Mesendoderm (in vitro differentiated cells): Measurements from ENCODE around the gene RRM1. TPM values are rescaled to one million over a fixed set of nuclear protein-coding genes. Genes with fewer than 3 reads are reported as not detected.

Source experiments
- DNase-seq: peaks from one replicate; pipeline ENCODE4 v3.0.0; 2013
- H2AK5ac ChIP-seq: 2 replicates; pipeline ENCODE4 v1.6.1; 2013; ENCODE audit warnings: low read length, inconsistent platforms
- H2BK120ac ChIP-seq: 2 replicates; pipeline ENCODE4 v1.6.1; 2013; ENCODE audit warnings: low read depth, mild to moderate bottlenecking, low read length, moderate library complexity, mixed read lengths
- H2BK15ac ChIP-seq: replicated peaks from 2 replicates; pipeline ENCODE4 v1.6.1; 2013; ENCODE audit warnings: low read depth, mild to moderate bottlenecking, moderate library complexity
- H2BK5ac ChIP-seq: 2 replicates; pipeline ENCODE4 v1.6.1; 2013; ENCODE audit warnings: low read length, inconsistent platforms
- H3K18ac ChIP-seq: 2 replicates; pipeline ENCODE4 v1.6.1; 2013; ENCODE audit warnings: mild to moderate bottlenecking, low read length, mixed read lengths
- H3K23ac ChIP-seq: one replicate; pipeline ENCODE4 v1.6.1; 2013; ENCODE audit warnings: low read length
- H3K27ac ChIP-seq: 2 replicates; pipeline ENCODE4 v1.5.1; 2013; ENCODE audit warnings: low read depth, mild to moderate bottlenecking, inconsistent platforms, low read length, moderate library complexity
- H3K27me3 ChIP-seq: 2 replicates; pipeline ENCODE4 v1.6.1; 2013; ENCODE audit warnings: low read length, control low read depth, mild to moderate bottlenecking, inconsistent platforms; ENCODE audit not compliant: insufficient read depth, poor library complexity
- H3K36me3 ChIP-seq: 2 replicates; pipeline ENCODE4 v1.6.1; 2013; ENCODE audit warnings: low read length, inconsistent platforms; ENCODE audit not compliant: control insufficient read depth, insufficient read depth
- H3K4ac ChIP-seq: one replicate; pipeline ENCODE4 v1.6.1; 2013; ENCODE audit warnings: low read depth, mild to moderate bottlenecking, low read length, moderate library complexity
- H3K4me1 ChIP-seq: 2 replicates; pipeline ENCODE4 v1.6.1; 2013; ENCODE audit warnings: low read depth, low read length, inconsistent platforms; ENCODE audit not compliant: control insufficient read depth
- H3K4me2 ChIP-seq: 2 replicates; pipeline ENCODE4 v1.6.1; 2013; ENCODE audit warnings: low read length
- H3K4me3 ChIP-seq: 2 replicates; pipeline ENCODE4 v1.5.1; 2013; ENCODE audit warnings: mild to moderate bottlenecking, low read length
- H3K56ac ChIP-seq: one replicate; pipeline ENCODE4 v1.6.1; 2013; ENCODE audit warnings: low read length
- H3K79me1 ChIP-seq: 2 replicates; pipeline ENCODE4 v1.6.1; 2013; ENCODE audit warnings: low read length, inconsistent platforms
- H3K79me2 ChIP-seq: 2 replicates; pipeline ENCODE4 v1.6.1; 2013; ENCODE audit warnings: mild to moderate bottlenecking, low read length; ENCODE audit not compliant: control insufficient read depth, insufficient read depth
- H3K9ac ChIP-seq: 2 replicates; pipeline ENCODE4 v1.6.1; 2013; ENCODE audit warnings: low read length, inconsistent platforms
- H4K5ac ChIP-seq: one replicate; pipeline ENCODE4 v1.6.1; 2013; ENCODE audit warnings: low read length
- H4K8ac ChIP-seq: one replicate; pipeline ENCODE4 v1.6.1; 2013; ENCODE audit warnings: low read depth, mild to moderate bottlenecking, control low read depth, low read length, moderate library complexity
- WGBS: extraction: QIAGEN DNeasy Blood & Tissue Kit; methylation state at CpG from one replicate; pipeline ENCODE4 v1.1.7; 2013; ENCODE audit warnings: low lambda C conversion rate, missing lambda C conversion rate; ENCODE audit not compliant: insufficient coverage; ENCODE audit errors: extremely low coverage; 5-methylcytosine and 5-hydroxymethylcytosine counted together
- polyA plus RNA-seq, 2 experiments: library from polyadenylated mRNA; stranded (reverse); fragments of 200-250 nt; gene quantifications; one replicate each; pipeline ENCODE4 v1.2.3, GENCODE V29; 2013

The RRM1 gene
- polyA plus RNA-seq (2013, experiment 1 of 2), result 76.0 TPM
- 75.9 TPM for polyA plus RNA-seq (2013, experiment 2 of 2)

DNA sequence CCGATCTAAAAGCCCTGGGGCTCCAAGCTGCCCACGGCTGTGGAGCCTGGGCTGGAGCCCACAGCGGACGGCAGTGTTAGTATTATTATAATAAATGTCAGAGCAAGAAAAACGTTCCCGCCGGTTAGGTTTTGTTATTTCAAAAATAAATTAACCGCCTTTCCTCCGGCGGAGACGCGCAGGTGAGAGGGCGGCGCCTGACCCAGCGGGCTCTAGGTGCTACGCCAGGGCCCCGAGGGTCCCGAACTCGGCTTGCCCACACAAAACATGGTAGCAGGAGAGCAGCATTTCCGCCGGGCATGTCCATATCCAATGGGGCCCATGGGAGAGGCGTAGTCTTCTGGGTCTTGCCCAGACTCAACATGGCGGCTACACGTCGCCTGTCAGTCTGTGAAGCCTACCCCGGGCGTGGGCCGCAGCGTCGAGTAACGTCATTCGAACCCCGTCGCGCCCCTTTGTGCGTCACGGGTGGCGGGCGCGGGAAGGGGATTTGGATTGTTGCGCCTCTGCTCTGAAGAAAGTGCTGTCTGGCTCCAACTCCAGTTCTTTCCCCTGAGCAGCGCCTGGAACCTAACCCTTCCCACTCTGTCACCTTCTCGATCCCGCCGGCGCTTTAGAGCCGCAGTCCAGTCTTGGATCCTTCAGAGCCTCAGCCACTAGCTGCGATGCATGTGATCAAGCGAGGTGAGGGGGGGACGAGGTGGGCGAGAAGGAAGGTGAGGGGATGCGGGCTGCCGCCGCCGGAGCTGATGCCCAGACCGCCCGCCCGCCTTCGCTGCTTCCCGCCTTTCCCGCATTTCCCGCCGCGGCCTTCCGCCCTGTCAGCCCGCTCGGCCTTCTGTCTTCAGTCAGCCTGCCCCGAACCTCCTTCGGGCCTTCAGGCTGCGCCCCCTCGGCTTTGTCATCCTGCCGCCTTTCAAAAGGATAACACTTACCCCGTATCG lies at the start of gene RRM1:
RRM1 (plus strand) TSS at position 452 of the 944 bp plus-strand sequence; CDS start at position 666, 214 bp downstream.
- H3K18ac ChIP-seq, result peak within 1 kb of the TSS; percentile 92

DNA sequence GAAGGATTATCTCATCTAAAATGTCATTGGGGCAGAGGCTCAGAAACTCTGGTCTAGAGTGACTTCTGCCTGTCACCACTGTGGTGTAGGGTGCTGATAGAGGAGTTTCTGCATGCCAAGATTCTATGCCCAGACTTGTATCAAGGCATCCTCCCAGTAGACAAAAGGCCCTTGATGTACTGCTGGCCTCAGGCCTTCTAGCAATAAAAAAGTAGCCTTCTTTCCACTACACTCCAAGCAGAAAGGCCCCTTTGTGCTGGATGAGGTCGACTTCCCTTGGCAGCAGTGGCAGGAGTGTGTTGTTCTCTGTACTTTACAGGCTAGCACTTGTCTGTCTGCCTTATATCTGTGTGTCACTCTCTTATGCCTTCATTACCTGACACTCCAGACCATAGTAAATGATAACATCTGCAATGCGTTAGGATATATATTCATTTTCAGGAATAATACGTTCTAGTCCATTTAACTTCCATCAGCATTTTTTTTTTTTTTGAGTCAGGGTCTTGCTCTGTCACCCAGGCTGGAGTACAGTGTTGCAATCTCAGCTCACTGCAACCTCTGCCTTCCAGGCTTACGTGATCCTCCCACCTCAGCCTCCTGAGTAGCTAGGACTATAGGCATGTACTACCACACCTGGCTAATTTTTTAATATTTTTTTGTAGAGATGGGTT lies 49.5 kb upstream of the RRM1 start:
- H3K79me2 ChIP-seq, result no peaks in the 10 kb centered on the region

More for the DNA sequence above, at the start of gene RRM1:
- WGBS, result no CpG with 5 or more reads among the region's 74 CpGs
- H2AK5ac ChIP-seq, result no peak within 1 kb of the TSS
- no peak within 1 kb of the TSS for H2BK120ac ChIP-seq
- H3K79me2 ChIP-seq, result peaks cover 16% of the 10 kb centered on the region
- H2BK15ac ChIP-seq, result no peak within 1 kb of the TSS
- H3K4me3 ChIP-seq, result peak within 1 kb of the TSS; percentile 89
- peak within 1 kb of the TSS; percentile 98 for H3K56ac ChIP-seq
- peak within 1 kb of the TSS; percentile 88 for H3K27ac ChIP-seq
- peaks cover 10% of the 10 kb centered on the region for H3K79me1 ChIP-seq
- H4K5ac ChIP-seq, result peak within 1 kb of the TSS; percentile 26
- peak within 1 kb of the TSS; percentile 97 for H3K9ac ChIP-seq
- DNase-seq, result peak; percentile 99
- no peaks in the 10 kb centered on the region for H3K27me3 ChIP-seq
- no peaks in the 10 kb centered on the region for H3K36me3 ChIP-seq
- peak within 1 kb of the TSS; percentile 31 for H4K8ac ChIP-seq
- peak within 1 kb of the TSS; percentile 49 for H3K4ac ChIP-seq
- peak within 1 kb of the TSS; percentile 97 for H3K4me2 ChIP-seq
- peak within 1 kb of the TSS; percentile 91 for H3K23ac ChIP-seq
- H2BK5ac ChIP-seq, result peak within 1 kb of the TSS; percentile 73
- H3K4me1 ChIP-seq, result peaks cover 5% of the 10 kb centered on the region

DNA sequence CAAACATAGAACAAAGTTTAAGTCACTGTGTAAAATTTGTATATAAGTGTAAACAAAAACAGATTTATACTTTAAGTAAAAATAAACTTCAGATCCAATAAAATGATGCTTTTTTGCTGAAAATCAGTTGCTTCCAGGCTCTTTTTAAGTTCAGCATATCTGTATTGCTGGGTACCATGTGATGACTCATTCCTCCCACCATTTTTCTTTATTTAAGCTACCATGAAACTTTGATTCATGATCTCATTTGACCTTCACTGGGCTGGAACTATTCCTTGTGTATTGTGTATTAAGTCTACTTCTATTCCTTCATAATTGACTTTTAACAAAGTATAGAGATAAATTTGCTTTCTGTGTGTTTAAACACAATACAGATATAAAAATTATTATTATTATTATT lies 46.3 kb upstream of the RRM1 start:
- no peak overlapping the region for H3K23ac ChIP-seq
- no peak overlapping the region for H3K56ac ChIP-seq
- no peak overlapping the region for H3K4ac ChIP-seq
- H3K4me1 ChIP-seq, result no peaks in the 10 kb centered on the region
- H2BK15ac ChIP-seq, result no peak overlapping the region
- no peaks in the 10 kb centered on the region for H3K79me1 ChIP-seq
- H2BK5ac ChIP-seq, result no peak overlapping the region
- H3K36me3 ChIP-seq, result no peaks in the 10 kb centered on the region
- H3K9ac ChIP-seq, result no peak overlapping the region
- no peak overlapping the region for H3K4me2 ChIP-seq
- H4K8ac ChIP-seq, result no peak overlapping the region
- H4K5ac ChIP-seq, result no peak overlapping the region
- no peaks in the 10 kb centered on the region for H3K79me2 ChIP-seq
- H3K27me3 ChIP-seq, result no peaks in the 10 kb centered on the region
- no peak overlapping the region for H2BK120ac ChIP-seq
- no peak overlapping the region for H3K27ac ChIP-seq
- no peak for DNase-seq
- no peak overlapping the region for H2AK5ac ChIP-seq
- no peak overlapping the region for H3K4me3 ChIP-seq
- no peak overlapping the region for H3K18ac ChIP-seq

More for the DNA sequence above, 49.5 kb upstream of the RRM1 start:
- Histone ChIP-seq H3K79me1 (no peaks in the 10 kb centered on the region), H3K9ac (no peak overlapping the region), H3K4me1 (no peaks in the 10 kb centered on the region), H4K5ac (no peak overlapping the region), H3K4me3 (no peak overlapping the region), H3K23ac (no peak overlapping the region), H3K27me3 (no peaks in the 10 kb centered on the region), H2BK120ac (no peak overlapping the region), H3K4me2 (no peak overlapping the region), H4K8ac (no peak overlapping the region), H3K56ac (no peak overlapping the region), H2BK15ac (no peak overlapping the region), H3K36me3 (no peaks in the 10 kb centered on the region), H2BK5ac (no peak overlapping the region), H3K18ac (no peak overlapping the region), H3K4ac (no peak overlapping the region), H3K27ac (no peak overlapping the region), H2AK5ac (no peak overlapping the region)
- no peak for DNase-seq
- WGBS, result no CpG with 5 or more reads among the region's 4 CpGs

DNA sequence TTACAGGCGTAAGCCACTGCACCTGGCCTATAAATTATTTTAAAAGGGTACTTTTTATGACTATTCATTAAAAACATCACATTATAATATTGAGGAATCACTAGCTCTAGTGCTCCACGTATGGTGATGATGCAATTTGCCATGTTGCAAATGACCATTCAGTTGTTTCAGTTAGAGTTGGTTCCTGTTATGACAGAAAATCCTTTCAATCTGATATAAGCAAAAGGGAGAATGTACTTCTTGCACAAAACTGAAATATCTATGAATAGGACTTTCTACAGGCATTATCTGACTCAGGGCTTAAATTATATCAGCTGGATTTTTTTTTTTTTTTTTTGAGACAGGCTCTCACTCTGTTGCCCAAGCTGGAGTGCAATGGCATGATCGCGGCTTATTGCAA lies 45.6 kb upstream of the RRM1 start:
- no peak for DNase-seq
- H3K27ac ChIP-seq, result no peak overlapping the region
- no peaks in the 10 kb centered on the region for H3K79me2 ChIP-seq
- no peak overlapping the region for H4K5ac ChIP-seq
- H3K4me1 ChIP-seq, result no peaks in the 10 kb centered on the region
- H3K9ac ChIP-seq, result no peak overlapping the region
- no peaks in the 10 kb centered on the region for H3K79me1 ChIP-seq
- H2BK5ac ChIP-seq, result no peak overlapping the region
- H3K4me2 ChIP-seq, result no peak overlapping the region
- no peaks in the 10 kb centered on the region for H3K36me3 ChIP-seq
- H3K4ac ChIP-seq, result no peak overlapping the region
- H2AK5ac ChIP-seq, result no peak overlapping the region
- H3K27me3 ChIP-seq, result no peaks in the 10 kb centered on the region
- no peak overlapping the region for H3K23ac ChIP-seq
- no peak overlapping the region for H2BK15ac ChIP-seq
- no peak overlapping the region for H3K4me3 ChIP-seq
- no CpG with 5 or more reads among the region's 4 CpGs for WGBS
- H3K56ac ChIP-seq, result no peak overlapping the region
- H3K18ac ChIP-seq, result no peak overlapping the region
- no peak overlapping the region for H2BK120ac ChIP-seq
- no peak overlapping the region for H4K8ac ChIP-seq

DNA sequence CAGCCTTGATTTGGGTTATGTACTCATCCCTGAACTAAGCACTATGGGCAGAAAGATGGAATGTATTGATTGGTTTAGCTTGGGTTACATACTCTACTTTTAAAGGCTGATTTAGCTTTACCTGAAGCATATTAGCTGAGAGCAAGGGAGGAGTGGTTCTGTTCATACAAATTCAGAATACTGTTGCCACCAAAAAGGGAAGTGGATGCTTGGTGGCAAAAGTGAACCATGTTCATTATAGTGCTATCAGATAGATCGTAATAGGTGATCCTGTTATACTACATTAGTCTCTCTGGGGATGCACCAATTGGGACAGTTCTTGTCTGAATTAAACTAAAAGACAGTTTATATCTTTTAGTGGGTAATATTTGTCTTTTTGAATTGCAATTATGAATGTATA lies 44.5 kb upstream of the RRM1 start:
- Histone ChIP-seq H3K4ac (no peak overlapping the region), H3K4me3 (no peak overlapping the region), H3K56ac (no peak overlapping the region), H2BK15ac (no peak overlapping the region), H3K79me1 (no peaks in the 10 kb centered on the region), H3K79me2 (no peaks in the 10 kb centered on the region), H2AK5ac (no peak overlapping the region), H3K23ac (no peak overlapping the region), H2BK5ac (no peak overlapping the region), H3K4me1 (no peaks in the 10 kb centered on the region), H3K4me2 (no peak overlapping the region), H3K18ac (no peak overlapping the region), H3K36me3 (no peaks in the 10 kb centered on the region), H4K5ac (no peak overlapping the region), H3K27me3 (no peaks in the 10 kb centered on the region), H2BK120ac (no peak overlapping the region), H3K9ac (no peak overlapping the region), H4K8ac (no peak overlapping the region), H3K27ac (no peak overlapping the region)
- no peak for DNase-seq
- no CpG with 5 or more reads among the region's 1 CpG for WGBS
